Measurements from ENCODE around the gene TCF23.
"Not testable (repeated sequence)": the region's sequence is repeated elsewhere in the genome, so short reads cannot be mapped to it uniquely, and the experiment has no call there.

TCF23 gene

DNA sequence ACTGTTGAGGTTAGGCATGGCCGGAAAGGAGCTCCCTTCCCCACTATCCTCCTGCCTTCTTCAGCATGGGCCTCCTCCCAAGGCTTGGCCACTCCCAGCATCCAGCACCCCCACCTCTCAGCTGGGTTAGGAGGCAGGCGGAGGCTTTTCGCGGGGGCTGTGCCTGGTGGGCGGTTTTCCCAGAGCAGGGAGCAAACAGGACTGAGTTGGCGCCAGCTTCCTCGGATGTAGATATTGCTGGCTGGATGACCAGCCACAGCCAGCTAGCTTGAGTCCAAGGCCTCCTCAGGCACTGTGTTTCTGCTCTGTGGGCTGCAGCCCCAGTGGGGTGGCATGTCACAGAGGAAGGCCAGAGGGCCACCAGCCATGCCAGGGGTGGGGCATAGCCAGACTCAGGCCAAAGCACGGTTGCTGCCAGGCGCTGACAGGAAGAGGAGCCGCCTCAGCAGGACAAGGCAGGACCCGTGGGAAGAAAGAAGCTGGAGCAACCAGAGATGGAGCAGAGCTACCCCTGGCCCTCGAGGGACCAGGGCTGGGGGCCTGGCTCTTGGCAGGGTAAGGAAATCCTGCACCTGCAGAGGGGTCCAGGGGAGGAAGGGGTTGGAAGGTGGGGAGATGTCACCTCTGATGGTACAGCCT is at the start of gene TCF23:
Gene TCF23, plus strand, starts transcription at position 204 of the 639 bp plus-strand sequence. Its CDS starts 130 bp downstream, at position 334.
- FAIRE-seq, result no peak

DNA sequence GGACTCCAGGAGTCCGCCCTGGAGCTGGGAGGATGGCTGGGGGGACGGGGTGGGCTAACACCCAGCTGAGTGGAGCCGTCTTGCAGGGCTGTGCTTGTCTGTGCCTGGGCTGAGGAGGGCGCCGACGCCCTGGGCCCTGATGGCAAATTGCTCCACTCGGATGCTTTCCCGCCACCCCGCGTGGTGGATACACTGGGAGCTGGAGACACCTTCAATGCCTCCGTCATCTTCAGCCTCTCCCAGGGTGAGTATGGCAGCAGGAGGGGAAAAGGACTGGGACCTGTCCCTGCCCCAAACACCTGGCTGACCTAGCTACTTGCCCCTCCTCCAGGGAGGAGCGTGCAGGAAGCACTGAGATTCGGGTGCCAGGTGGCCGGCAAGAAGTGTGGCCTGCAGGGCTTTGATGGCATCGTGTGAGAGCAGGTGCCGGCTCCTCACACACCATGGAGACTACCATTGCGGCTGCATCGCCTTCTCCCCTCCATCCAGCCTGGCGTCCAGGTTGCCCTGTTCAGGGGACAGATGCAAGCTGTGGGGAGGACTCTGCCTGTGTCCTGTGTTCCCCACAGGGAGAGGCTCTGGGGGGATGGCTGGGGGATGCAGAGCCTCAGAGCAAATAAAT is 49.4 kb upstream of the TCF23 start:
- FAIRE-seq, result no peak

DNA sequence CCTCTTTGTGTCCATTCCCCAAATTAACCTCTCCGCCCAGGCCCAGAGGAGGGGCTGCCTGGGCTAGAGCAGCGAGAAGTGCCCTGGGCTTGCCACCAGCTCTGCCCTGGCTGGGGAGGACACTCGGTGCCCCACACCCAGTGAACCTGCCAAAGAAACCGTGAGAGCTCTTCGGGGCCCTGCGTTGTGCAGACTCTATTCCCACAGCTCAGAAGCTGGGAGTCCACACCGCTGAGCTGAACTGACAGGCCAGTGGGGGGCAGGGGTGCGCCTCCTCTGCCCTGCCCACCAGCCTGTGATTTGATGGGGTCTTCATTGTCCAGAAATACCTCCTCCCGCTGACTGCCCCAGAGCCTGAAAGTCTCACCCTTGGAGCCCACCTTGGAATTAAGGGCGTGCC is 48.8 kb upstream of the TCF23 start:
- no peak for FAIRE-seq

DNA sequence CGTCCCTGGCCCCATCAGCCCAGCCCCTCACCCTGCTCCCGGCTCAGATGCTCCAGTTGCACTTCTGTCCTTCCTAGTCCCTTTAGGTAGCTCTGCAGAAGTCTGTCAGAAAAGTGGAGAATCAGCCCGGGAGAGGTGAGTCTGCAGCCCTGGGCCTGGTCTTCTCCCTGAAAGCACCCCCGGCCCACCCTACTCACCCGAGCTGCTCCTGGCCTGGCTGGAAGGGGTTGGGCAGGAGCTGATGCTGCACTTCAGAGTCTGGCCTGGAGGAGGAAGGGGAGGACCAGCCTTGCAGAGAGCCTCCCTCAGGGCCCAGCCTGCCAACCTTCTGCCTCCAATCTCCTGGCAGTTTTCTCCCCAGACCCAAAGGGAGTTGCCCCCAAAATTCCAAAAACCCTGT is 46.5 kb upstream of the TCF23 start:
- no peak for FAIRE-seq

DNA sequence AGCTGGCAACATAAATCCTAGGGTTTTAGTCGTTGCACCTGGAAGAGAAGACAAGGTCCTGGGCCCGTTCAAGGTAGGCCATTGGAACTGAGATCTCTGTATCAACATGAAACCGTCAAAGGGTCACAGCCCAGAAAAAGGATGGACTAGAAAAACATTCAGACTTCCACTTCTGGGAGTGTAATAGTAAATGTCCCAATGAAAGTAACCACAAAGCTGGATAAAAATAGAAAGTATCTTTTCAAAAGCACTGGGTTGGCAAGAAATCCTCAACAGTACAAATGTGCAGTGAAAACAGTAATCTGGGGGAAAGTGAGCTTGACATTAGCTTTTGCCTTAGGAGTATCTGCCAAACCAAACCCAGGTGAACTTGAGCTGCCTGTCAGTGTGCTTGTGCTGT is 42.8 kb upstream of the TCF23 start:
- no peak for FAIRE-seq

DNA sequence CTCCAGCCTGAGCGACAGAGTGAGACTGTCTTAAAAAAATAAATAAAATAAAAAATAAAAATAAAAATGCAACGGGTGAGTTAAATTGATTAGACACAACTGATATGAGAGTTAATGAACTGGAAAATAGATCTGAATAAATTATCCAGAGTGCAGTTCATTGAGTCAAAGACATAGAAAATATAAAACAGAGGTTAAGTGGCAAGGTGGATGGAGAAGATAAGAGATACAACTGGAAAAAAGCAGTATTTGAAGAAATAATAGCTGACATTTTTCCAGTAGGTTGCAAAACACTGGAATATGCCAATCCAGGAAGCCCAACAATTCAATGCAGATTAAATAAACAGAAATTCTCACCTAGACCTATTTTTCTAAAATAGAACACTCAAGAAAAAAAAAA is 40.6 kb upstream of the TCF23 start:
- no peak for FAIRE-seq

DNA sequence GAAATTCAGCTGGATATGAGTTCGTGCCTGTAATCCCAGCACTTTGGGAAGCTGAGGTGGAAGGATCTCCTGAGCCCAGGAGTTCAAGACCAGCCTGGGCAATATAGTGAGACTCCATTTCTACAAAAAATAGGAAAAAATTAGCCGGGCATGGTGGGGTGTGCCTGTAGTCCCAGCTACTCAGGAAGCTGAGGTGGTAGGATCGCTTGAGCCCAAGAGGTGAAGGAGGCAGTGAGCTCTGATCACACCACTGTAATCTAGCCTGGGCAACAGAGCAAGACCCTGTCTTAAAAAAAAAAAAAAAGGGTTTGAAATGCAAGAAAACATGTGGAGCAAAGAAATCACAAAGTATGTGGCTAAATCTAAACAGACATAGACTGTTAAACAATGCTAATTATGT is 39.7 kb upstream of the TCF23 start:
- no peak for FAIRE-seq

DNA sequence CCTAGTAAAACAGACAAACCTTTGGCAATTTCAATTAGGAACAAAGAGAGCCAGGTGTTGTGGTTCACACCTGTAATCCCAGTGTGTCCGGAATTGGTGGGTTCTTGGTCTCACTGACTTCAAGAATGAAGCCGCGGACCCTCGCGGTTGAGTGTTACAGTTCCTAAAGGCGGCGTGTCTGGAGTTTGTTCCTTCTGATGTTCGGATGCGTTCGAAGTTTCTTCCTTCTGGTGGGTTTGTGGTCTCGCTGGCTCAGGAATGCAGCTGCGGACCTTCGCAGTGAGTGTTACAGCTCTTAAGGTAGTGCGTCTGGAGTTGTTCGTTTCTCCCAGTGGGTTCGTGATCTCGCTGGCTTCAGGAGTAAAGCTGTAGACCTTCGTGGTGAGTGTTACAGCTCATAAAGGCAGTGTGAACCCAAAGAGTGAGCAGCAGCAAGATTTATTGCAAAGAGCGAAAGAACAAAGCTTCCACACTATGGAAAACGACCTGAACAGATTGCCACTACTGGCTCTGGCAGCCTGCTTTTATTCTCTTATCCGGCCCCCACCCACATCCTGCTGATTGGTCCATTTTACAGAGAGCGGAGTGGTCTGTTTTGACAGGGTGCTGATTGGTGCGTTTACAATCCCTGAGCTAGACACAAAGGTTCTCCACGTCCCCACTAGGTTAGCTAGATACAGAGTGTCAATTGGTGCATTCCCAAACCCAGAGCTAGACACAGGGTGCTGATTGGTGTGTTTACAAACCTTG is 38.0 kb upstream of the TCF23 start:
- not testable (repeated sequence) for FAIRE-seq

DNA sequence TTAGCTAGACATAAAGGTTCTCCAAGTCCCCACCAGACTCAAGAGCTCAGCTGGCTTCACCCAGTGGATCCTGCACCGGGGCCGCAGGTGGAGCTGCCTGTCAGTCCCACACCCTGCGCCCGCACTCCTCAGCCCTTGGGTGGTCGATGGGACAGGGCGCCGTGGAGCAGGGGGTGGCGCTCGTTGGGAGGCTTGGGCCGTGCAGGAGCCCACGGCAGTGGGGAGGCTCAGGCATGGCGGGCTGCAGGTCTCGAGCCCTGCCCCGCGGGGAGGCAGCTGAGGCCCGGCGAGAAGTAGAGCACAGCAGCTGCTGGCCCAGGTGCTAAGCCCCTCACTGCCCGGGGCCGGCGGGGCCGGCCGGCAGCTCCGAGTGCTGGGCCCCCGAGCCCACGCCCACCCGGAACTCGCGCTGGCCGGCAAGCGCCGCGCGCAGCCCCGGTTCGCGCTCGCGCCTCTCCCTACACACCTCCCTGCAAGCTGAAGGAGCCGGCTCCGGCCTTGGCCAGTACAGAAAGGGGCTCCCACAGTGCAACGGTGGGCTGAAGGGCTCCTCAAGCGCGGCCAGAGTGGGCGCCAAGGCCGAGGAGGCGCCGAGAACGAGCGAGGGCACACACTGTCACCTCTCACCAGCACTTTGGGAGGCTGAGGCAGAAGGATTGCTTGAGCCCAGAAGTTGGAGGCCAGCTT is 37.3 kb upstream of the TCF23 start:
- not testable (repeated sequence) for FAIRE-seq

DNA sequence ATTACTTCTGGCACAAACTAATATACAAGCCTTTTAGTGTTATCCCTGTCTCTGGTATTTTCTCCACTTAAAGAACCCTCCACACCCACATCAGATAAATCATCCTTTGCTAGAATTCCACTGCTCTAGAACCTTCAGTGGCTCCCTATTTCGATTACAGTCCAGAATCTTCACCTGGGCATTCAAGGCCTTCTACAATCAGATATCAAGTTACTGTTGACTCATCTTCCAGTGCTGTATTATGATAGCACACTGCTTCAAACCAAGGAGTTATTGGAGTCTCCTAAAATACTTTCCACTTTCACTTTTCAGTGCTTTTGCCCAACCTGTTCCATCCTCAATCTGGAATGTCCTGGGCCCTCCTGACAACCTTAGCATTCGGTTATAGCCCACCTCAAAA is 33.3 kb upstream of the TCF23 start:
- FAIRE-seq, result no peak

DNA sequence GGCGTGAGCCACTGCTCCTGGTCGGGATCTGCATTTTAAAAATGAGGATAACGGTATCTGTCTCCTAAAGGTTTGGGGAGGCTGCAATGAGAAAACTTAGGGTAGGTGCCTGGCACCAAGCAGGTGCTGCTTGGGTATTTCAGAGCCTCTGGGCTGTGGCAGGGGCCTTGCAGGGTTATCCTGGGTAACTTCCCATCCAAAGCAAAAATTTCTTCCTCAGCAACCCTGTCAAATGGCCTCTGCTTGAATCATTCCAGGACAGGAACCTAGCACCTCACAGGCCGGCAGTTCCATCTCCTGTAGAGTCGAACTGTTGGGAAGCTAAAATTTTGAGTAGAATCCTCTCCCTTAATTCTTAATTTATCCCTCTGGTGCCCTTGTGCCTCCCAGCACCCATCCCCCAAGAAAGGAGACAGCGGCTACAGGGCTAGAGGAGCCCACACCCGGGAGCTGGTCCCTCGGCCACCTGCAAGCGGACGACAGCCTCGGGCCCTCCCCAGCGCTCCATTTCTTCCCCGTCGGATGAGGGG is 30.7 kb upstream of the TCF23 start:
- no peak for FAIRE-seq

DNA sequence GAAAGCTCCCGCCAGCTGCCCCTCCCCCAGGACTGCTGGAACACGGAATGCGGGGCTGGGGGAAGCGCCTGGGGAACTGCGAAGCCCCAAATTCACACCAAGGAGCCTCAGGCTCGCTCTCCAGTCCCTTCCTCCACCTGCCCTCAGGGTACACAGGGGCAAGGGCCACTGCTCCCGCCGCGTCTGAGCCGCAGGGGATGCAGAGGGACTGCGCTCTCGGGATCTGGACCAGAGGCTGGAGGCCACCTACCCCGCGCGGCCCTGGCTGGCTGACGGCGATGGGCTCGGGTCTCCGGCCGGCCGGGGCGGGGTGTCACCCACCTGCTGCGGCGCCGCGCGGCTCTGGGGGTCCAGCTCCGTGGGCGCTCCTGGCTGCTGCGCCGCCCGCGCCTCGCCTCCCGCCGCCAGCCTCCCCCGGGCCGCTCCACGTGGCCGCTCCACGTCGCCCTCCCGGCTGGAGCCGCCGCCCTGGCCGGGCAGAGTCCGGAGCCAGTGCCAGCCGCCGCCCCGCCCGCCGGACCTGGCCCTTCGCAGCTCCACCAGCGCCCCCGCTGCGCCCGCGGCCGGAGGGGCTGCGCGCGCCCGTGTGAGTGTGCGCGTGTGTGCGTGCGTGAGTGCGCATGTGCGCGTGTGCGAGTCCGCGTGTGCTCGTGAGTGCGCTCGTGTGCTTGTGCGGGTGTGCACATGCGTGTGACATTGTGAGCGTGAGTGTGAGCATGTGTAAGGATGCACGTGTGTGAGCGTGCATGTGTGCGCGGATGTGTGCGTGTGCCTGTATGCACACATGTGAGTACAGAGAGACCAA is 30.1 kb upstream of the TCF23 start, which contains the start of gene CGREF1:
Gene CGREF1, minus strand, starts transcription at position 604 of the 805 bp plus-strand sequence. CDS start 14,762 bp downstream, outside the sequence.
- no peak for FAIRE-seq

DNA sequence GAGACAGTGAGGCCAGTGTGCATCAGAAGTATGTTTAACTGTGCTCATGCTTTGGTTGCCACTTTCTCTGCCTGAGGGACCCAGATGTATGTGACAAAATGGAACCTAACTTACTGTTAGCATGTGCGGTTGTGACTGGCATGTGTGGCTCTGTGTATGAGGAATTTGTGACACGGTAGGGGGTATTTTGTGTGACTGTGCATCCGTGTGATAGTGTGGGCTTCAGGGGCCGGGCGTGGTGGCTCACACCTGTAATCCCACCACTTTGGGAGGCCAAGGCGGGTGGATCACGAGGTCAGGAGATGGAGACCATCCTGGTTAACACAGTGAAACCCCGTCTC is 29.5 kb upstream of the TCF23 start:
- not testable (repeated sequence) for FAIRE-seq

DNA sequence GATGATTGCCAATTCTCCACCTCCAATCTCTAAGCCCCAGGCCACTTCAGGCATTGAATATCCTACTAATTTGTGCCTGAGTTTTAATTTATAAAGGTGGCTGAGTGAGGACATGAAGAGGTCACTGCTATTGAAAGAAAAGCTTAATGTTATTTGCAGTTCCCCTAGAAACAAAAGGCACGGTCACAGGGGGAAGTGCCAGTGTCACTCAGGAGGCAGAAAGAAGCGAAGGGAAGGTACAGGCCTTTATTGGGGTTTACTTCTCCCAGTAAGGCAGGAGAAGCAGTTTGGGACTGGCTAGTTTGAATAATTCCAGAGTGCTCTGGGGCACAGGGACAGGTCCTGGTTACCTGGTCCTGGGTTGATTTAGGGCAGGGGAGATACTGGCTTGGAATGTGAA is 26.9 kb upstream of the TCF23 start:
- no peak for FAIRE-seq

DNA sequence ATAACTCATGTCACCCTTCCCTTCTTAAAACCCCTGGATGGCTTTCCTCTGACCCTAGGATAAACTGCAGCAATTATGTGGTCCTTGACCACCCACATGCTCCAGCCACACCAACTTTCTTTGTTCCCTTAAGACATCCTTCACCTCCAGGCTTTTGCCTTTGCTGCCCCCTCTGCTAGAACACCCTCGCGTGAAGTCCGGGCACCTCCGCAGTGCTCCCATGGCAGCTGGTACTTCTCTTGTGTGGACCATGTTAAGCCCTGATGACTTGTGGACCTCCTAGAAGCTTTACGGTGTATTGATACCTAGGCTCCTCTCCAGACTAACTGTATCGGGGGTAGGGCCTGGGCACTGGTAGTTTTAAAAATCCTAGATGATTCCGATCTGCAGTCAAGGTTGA is 26.0 kb upstream of the TCF23 start:
- FAIRE-seq, result no peak

DNA sequence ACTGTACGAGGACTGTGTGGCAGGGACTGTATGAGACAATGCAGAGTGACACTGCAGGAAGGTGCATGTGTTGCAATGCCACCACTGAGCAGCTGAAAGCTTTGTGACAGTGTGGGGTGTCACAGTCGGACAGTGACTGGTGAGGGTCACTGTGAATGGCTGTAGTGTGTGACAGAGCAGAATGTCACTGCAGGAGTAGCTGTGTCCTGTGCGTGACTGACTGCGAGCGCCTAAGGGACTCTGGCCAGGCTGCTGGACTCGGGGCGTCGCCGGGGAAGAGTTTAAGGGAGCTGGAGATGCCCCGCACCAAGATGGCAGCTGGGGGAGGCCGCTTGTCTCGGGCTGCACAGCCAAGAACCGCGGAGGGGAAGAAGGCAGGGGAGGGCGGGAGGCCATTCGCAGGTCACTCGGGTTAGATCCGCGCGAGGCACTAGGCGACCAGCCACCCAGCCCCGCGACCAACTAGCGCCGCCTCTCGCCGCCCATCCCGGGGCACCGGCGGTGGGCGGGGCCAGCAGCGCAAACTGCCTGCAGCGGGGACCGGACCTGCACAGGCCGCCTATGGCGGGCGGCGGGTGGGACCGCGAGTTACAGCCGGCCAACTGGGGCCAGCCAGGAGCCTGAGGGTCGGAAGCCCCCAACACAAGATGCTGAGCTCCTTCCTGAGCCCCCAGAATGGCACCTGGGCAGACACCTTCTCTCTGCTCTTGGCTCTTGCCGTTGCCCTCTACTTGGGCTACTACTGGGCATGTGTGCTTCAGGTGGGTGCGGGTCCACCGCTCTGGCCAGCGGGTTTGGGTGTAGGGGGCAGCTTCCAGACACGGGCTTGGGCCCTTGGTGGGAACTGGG is 25.3 kb upstream of the TCF23 start, which contains the start of gene ABHD1:
Gene ABHD1, plus strand, starts transcription at position 514 of the 849 bp plus-strand sequence. Its CDS starts 134 bp downstream, at position 648.
- no peak for FAIRE-seq

DNA sequence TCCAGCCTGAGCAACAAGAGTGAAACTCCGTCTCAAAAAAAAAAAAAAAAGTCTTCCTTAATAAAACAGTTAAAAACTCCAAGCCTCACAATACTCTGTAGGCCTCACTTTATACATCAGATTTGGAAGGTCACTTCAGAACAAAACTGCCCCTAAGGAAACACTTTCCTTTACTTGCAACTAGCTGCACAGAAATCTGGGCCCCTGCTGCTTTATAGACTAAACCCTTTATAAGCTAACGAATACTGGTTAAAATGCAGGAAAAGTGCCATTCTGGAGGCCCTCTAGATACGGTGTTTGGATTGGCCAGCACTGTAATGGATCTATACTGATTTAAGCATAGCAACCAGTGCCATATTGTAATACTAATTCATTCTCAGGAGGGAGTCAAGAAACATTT is 23.7 kb upstream of the TCF23 start:
- no peak for FAIRE-seq

DNA sequence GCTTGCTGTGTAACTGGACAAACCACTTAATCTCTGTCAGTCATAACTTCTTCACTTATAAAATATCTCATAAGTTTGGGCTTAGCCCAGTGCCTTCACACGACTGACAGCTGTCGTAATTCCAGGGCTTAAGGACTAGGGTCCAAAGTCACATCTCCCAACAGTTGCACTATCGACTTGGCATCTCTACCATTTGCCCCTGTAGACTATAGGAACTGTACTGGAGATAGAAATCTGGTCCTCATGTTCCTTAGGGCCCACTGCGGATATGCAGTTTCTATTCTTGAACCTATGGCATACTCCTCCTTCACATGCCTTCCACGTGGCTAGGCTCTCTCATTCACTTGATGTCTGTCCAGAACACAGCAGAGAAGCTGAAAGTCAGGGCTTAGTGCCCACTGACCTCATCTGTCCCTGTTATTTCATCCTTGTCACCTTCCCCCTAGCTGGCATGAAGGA is 22.5 kb upstream of the TCF23 start:
- FAIRE-seq, result no peak

DNA sequence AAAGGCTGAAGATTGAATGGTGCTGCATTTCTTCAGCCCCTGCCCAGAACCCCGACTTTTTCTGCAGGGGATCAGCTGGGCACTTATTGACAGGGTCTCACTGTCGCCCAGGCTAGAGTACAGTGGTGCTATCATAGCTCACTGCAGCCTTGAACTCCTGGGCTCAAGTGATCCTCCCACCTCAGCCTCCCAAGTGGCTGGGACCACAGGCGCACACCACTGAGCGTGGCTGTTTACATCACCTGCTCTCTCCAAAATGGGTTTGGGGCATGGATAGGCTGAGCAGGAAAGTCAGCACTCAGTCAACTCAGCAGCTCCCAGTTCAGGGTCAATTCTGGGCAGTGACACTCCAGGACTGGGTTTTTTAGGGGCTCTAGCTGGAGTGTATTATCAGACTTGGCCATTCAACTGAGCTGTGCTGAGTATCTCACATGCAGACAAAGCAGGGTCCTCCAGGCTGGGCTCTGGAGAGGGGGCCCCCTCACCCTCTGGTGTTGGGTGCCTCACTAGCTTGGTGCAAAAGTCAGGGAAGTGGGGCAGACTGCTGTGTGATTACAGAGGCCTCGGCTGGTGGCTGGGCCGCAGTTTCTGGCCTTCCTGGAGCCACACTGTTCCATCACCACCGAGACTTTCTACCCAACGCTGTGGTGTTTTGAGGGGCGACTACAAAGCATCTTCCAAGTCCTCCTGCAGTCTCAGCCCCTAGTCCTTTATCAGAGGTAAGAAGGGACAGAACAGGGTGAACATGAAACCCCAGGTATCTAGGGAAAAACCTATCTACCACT is 20.7 kb upstream of the TCF23 start:
- no peak for FAIRE-seq
